BE2C (cell line): ENCODE results near the gene PON2.

ENCODE experiments used
- DNase-seq: peaks from one replicate; pipeline ENCODE4 v3.0.0-alpha.2; 2020
- H3K27me3 ChIP-seq: fragments of 250-450 bp; sonication (Bioruptor Pico); 2 replicates; pipeline ENCODE4 v1.5.1; 2020; ENCODE audit warnings: mild to moderate bottlenecking
- H3K36me3 ChIP-seq: fragments of 250-450 bp; sonication (Bioruptor Pico); 2 replicates; pipeline ENCODE4 v1.5.1; 2020; ENCODE audit warnings: mild to moderate bottlenecking
- H3K4me1 ChIP-seq: fragments of 250-450 bp; sonication (Bioruptor Pico); 2 replicates; pipeline ENCODE4 v1.5.1; 2020
- H3K4me3 ChIP-seq: 2 replicates; pipeline ENCODE4 v1.5.1; 2011; ENCODE audit warnings: low read depth, low read length
- H3K9me3 ChIP-seq: fragments of 250-450 bp; sonication (Bioruptor Pico); 2 replicates; pipeline ENCODE4 v1.5.1; 2020
- TF ChIP-seq, protein P1 (sequence below): IDR thresholded peaks from 2 replicates; pipeline ENCODE4 v1.5.1; 2012; ENCODE audit warnings: mild to moderate bottlenecking, low read depth, low read length

PON2 gene

DNA sequence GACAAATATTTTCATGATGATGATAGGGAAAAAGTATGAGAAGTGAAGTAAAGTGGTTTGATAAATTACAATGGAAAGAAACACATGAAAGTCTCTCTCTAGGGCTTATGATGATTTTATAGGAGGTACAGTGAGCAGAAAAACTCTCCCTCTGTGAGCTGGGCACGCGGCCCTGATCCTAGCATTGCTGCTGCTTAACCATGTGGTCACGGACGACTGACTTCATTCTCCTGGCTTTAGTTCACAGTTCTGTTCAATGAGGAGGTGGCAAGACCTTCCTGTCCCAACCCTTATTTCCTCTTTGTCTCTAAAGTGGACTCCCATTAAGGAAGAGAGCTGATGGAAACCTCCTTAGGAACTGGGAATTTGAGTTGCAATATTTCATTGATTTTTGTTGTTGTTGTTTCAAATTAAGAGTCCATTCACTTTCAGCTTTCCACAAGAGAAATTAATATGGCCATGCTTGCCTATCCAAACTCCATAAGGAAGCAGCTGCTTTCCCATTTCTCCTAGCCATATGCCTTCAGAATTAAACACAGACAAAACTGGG lies 30.4 kb downstream of the PON2 start:
- no peaks in the 10 kb centered on the region for H3K4me1 ChIP-seq
- TF ChIP-seq, protein P1, sequence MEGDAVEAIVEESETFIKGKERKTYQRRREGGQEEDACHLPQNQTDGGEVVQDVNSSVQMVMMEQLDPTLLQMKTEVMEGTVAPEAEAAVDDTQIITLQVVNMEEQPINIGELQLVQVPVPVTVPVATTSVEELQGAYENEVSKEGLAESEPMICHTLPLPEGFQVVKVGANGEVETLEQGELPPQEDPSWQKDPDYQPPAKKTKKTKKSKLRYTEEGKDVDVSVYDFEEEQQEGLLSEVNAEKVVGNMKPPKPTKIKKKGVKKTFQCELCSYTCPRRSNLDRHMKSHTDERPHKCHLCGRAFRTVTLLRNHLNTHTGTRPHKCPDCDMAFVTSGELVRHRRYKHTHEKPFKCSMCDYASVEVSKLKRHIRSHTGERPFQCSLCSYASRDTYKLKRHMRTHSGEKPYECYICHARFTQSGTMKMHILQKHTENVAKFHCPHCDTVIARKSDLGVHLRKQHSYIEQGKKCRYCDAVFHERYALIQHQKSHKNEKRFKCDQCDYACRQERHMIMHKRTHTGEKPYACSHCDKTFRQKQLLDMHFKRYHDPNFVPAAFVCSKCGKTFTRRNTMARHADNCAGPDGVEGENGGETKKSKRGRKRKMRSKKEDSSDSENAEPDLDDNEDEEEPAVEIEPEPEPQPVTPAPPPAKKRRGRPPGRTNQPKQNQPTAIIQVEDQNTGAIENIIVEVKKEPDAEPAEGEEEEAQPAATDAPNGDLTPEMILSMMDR, result no peak
- peaks cover 4% of the 10 kb centered on the region; the same call in 1 of the 2 replicates for H3K27me3 ChIP-seq
- H3K4me3 ChIP-seq, result no peak overlapping the region
- no peaks in the 10 kb centered on the region for H3K9me3 ChIP-seq
- DNase-seq, result no peak
- H3K36me3 ChIP-seq, result no peaks in the 10 kb centered on the region

DNA sequence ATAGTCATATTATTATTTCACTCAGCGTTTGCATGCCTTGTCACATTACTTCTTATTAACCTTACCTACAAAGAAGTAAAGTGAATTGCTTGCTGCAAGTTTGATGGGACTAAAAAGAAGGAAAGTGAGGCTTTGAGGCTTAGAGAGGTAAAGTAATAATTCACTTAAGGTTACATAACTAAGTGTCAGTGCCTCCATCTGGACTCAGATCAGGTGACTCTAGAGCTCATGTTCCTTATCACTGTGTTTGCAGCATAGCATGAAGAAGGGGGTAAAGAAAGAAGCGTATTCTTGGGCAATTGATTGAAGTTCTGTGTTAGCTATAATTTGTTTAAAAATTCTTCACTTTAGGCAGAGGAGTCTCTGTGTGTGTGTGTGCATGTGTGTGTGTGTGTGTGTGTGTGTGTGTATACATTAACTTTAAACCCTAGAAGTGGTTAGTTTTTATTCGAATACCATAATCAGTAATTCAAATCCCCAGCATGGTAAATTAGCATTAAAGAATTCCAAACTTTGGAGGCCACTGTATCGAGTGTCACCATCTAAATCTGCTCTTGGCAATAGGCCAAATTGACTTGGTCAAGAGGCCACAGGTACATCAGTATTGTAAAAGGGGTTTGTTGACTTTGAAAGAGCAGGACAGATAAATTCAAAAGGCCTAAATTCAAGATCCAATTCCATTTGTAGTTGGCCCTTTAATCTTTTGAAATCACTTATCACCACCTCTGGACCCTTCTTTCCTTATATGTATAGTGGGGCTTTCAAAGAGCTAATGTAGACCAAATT lies 36.5 kb downstream of the PON2 start:
- H3K4me3 ChIP-seq, result no peak overlapping the region
- DNase-seq, result no peak
- H3K4me1 ChIP-seq, result no peaks in the 10 kb centered on the region

DNA sequence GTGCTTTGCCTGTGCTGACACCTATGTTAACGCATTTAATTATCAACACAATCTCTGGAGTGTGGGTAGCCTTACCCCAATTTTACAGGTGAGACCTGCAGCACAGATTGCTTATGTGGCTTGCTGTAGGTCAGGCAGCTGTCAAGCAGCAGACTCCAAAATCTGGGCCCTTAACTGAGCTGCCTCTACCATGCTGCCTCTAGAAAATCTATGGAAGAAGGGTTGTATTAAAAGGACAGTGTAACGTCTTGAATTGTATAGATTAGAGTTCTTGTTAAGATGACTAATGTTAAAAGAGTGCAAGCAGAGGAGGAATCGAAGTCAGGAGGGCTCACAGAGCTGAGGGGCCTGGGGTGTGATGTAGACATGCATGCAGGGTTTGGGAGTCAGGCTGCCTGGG lies 37.4 kb downstream of the PON2 start:
- TF ChIP-seq, protein P1, result no peak
- no peaks in the 10 kb centered on the region for H3K4me1 ChIP-seq
- peaks cover 4% of the 10 kb centered on the region; the same call in 1 of the 2 replicates for H3K27me3 ChIP-seq

More for the DNA sequence above, 36.5 kb downstream of the PON2 start:
- peaks cover 4% of the 10 kb centered on the region; the same call in 1 of the 2 replicates for H3K27me3 ChIP-seq
- TF ChIP-seq, protein P1, result no peak
- H3K36me3 ChIP-seq, result no peaks in the 10 kb centered on the region
- H3K9me3 ChIP-seq, result no peaks in the 10 kb centered on the region

DNA sequence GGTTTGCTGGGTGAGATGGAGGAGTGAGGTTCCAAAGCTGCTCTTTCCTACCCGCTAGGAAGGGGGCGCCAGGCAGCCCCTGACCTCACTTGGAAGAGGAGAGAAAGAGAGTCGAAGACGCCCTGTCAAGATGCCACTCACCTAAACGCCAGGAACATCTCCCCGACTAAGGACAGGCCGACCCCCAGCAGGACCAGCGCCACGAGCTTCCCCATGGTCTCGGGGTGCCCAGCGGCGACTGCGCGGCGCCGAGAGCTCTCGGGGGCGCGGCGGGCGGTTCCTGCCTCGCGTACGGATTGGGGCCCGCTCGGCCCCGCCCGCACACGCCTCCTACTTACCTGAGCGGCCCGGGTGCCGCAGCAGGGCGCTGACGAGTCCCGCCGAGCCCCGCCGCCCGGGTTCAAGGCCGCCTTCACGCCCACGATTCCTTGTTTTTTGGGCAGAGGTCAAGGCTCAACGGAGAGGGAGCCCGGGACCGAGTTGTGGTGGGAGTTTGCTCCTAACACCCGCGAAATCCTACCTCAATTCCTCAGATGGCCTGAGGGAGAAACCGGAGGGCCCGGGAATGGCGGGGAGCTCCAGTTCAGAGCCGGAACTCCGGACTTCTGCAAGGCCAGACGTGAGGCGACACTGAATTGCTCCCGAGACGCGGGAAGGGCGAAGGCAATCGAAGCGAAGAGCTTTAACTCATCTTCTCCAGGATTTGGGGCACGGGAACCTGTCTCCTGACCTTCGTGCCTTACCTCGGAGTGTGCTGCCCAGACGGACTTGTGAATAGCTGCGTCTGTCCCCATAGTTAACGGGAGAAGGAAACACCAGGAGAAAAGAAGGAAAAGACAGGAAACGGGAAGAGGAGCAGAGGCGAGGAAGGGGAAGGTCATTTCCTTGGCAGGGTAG lies 38.4 kb downstream of the PON2 start, which contains the start of gene PON3:
Gene PON3 (minus strand): TSS at position 240 of the 897 bp plus-strand sequence. CDS start 25 bp downstream, at position 215.
- no peak for DNase-seq
- H3K9me3 ChIP-seq, result no peaks in the 10 kb centered on the region
- no peaks in the 10 kb centered on the region for H3K4me1 ChIP-seq
- TF ChIP-seq, protein P1, result no peak
- H3K27me3 ChIP-seq, result no peaks in the 10 kb centered on the region; the same call in 1 of the 2 replicates
- H3K36me3 ChIP-seq, result no peaks in the 10 kb centered on the region
- H3K4me3 ChIP-seq, result no peak within 1 kb of the TSS

More for the DNA sequence above, 37.4 kb downstream of the PON2 start:
- no peaks in the 10 kb centered on the region for H3K36me3 ChIP-seq
- DNase-seq, result no peak
- H3K9me3 ChIP-seq, result no peaks in the 10 kb centered on the region
- no peak overlapping the region for H3K4me3 ChIP-seq

DNA sequence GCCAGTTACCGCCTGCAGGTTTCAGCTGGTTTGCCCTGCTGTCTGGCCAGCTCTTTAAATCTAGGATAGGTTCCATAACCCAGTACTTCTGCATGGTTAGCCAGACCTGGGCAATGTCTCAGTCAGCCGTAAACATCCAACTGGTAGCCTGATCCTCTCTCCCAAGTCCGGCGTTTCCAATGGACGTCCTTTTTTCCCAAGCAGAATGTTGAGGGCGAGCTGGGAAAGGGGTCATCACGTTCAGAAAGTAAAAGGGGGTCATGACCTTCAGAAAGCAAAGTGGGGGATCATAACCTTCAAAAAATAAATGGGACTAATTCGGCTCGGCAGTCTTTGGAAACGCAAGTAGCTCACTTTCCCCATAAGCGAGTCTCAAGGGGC lies 39.1 kb downstream of the PON2 start:
- H3K9me3 ChIP-seq, result no peaks in the 10 kb centered on the region

More for the DNA sequence above, 39.1 kb downstream of the PON2 start:
- Histone ChIP-seq H3K27me3 (no peaks in the 10 kb centered on the region; the same call in 1 of the 2 replicates), H3K36me3 (no peaks in the 10 kb centered on the region), H3K4me3 (no peak overlapping the region), H3K4me1 (no peaks in the 10 kb centered on the region)
- TF ChIP-seq, protein P1, result no peak
- no peak for DNase-seq
